CD14-positive monocyte (primary cell): ENCODE results near the gene UBP1. TPM values are rescaled to one million over a fixed set of nuclear protein-coding genes. Genes with fewer than 3 reads are reported as not detected.

Source experiments
- DNase-seq, 3 donors: peaks; one replicate each; pipeline ENCODE4 v3.0.0-alpha.2; 2011 to 2022
- H2AFZ ChIP-seq: 2 replicates; pipeline ENCODE4 v1.6.0; 2012; ENCODE audit warnings: mild to moderate bottlenecking, low read depth, low read length, inconsistent platforms; ENCODE audit not compliant: insufficient read depth, poor library complexity, severe bottlenecking
- H3K27ac ChIP-seq, 2 donors: 1 replicate in 1 of 2; 2 replicates in 1 of 2; pipeline ENCODE4 v1.5.1; 2012 to 2013; ENCODE audit warnings: low read length in 2 of 2, control low read depth in 1 of 2, inconsistent platforms in 1 of 2, low read depth in 1 of 2, mild to moderate bottlenecking in 1 of 2
- H3K27me3 ChIP-seq, 2 donors: one replicate each; pipeline versions ENCODE4 v1.6.0 to v1.6.1; 2011 to 2013; ENCODE audit warnings: low read length in 2 of 2; ENCODE audit not compliant: control insufficient read depth in 2 of 2, insufficient read depth in 2 of 2
- H3K36me3 ChIP-seq, 2 donors: replicated peaks in 1 of 2; 1 replicate in 1 of 2; 2 replicates in 1 of 2; pipeline versions ENCODE4 v1.5.1 to v1.6.1; 2012 to 2013; ENCODE audit warnings: low read length in 2 of 2, control low read depth in 1 of 2, inconsistent platforms in 1 of 2, mild to moderate bottlenecking in 1 of 2; ENCODE audit not compliant: insufficient read depth in 2 of 2, control insufficient read depth in 1 of 2
- H3K4me1 ChIP-seq, 2 donors: 1 replicate in 1 of 2; 2 replicates in 1 of 2; pipeline versions ENCODE4 v1.5.1 to v1.6.1; 2012 to 2013; ENCODE audit warnings: low read length in 2 of 2, control low read depth in 1 of 2, inconsistent platforms in 1 of 2, mild to moderate bottlenecking in 1 of 2, moderate library complexity in 1 of 2; ENCODE audit not compliant: insufficient read depth in 2 of 2, control insufficient read depth in 1 of 2
- H3K4me2 ChIP-seq: replicated peaks from 2 replicates; pipeline ENCODE3; 2012; ENCODE audit warnings: low read length, moderate library complexity, mild to moderate bottlenecking; ENCODE audit not compliant: poor library complexity, severe bottlenecking; ENCODE audit errors: extremely low read depth
- H3K4me3 ChIP-seq, 3 experiments: fragments of 200-600 bp in 1 of 3; sonication (generic) in 1 of 3; replicated peaks in 1 of 3; 1 replicate in 2 of 3; 2 replicates in 1 of 3; pipeline ENCODE4 v1.5.1; 2011 to 2013; ENCODE audit warnings: low read length in 3 of 3, mild to moderate bottlenecking in 3 of 3, control low read depth in 2 of 3, low read depth in 2 of 3, inconsistent platforms in 1 of 3, moderate library complexity in 1 of 3
- H3K79me2 ChIP-seq: 2 replicates; pipeline ENCODE4 v1.6.0; 2012; ENCODE audit warnings: mild to moderate bottlenecking, control low read depth, inconsistent platforms, low read length, moderate library complexity; ENCODE audit not compliant: insufficient read depth
- H3K9ac ChIP-seq: 2 replicates; pipeline ENCODE4 v1.6.0; 2017; ENCODE audit warnings: low read length, mild to moderate bottlenecking; ENCODE audit not compliant: insufficient read depth, poor library complexity, severe bottlenecking
- H3K9me3 ChIP-seq, 2 donors: replicated peaks in 1 of 2; 1 replicate in 1 of 2; 2 replicates in 1 of 2; pipeline versions ENCODE4 v1.5.1 to v1.6.1; 2012 to 2013; ENCODE audit warnings: low read length in 2 of 2, control low read depth in 1 of 2; ENCODE audit not compliant: control insufficient read depth in 1 of 2, insufficient read depth in 1 of 2
- H4K20me1 ChIP-seq: 2 replicates; pipeline ENCODE4 v1.6.0; 2012; ENCODE audit warnings: mild to moderate bottlenecking, low read length, control low read depth, moderate library complexity; ENCODE audit not compliant: insufficient read depth
- H3K27ac Mint-ChIP-seq, 7 donors: one replicate each; pipeline ENCODE4 v1.8.0; 2020; ENCODE audit warnings: mild to moderate bottlenecking in 7 of 7, mixed read lengths in 7 of 7, moderate library complexity in 6 of 7, inconsistent platforms in 2 of 7
- H3K27me3 Mint-ChIP-seq, 3 donors: one replicate each; pipeline ENCODE4 v1.8.0; 2021 to 2022; ENCODE audit warnings: low read depth in 3 of 3, mild to moderate bottlenecking in 3 of 3, mixed read lengths in 3 of 3, moderate library complexity in 3 of 3, inconsistent platforms in 1 of 3
- H3K36me3 Mint-ChIP-seq, 2 donors: one replicate each; pipeline ENCODE4 v1.8.0; 2020; ENCODE audit warnings: mixed read lengths in 2 of 2, inconsistent platforms in 1 of 2, mild to moderate bottlenecking in 1 of 2
- H3K4me1 Mint-ChIP-seq: one replicate; pipeline ENCODE4 v1.8.0; 2020; ENCODE audit warnings: mild to moderate bottlenecking, mixed read lengths
- H3K4me3 Mint-ChIP-seq, 2 donors: one replicate each; pipeline ENCODE4 v1.8.0; 2020; ENCODE audit warnings: mild to moderate bottlenecking in 2 of 2, mixed read lengths in 2 of 2, moderate library complexity in 1 of 2
- H3K9me3 Mint-ChIP-seq, 7 donors: one replicate each; pipeline ENCODE4 v1.8.0; 2020 to 2022; ENCODE audit warnings: mixed read lengths in 7 of 7, mild to moderate bottlenecking in 6 of 7, moderate library complexity in 6 of 7, inconsistent platforms in 2 of 7
- CTCF ChIP-seq: fragments of 200-600 bp; IDR thresholded peaks from one replicate; pipeline ENCODE4 v1.8.0; 2022; ENCODE audit warnings: antibody characterized with exemption, mild to moderate bottlenecking
- WGBS: methylation state at CpG from one replicate; pipeline ENCODE4 v1.1.5; 2013; ENCODE audit warnings: missing lambda C conversion rate; ENCODE audit not compliant: insufficient coverage; 5-methylcytosine and 5-hydroxymethylcytosine counted together
- intact Hi-C, 2 donors: fragments of 100-400 bp; cut with micrococcal nuclease; formaldehyde crosslinking; loops; one replicate each; pipeline versions ENCODE4 v1.15.0 to v1.15.1; 2023
- polyA plus RNA-seq, 3 donors: library from polyadenylated mRNA; depleted of rRNA in 1 of 3; unstranded in 2 of 3; stranded (reverse) in 1 of 3; fragments of 300-500 nt in 2 of 3; fragments of >200 nt in 1 of 3; fragmentation: Illumina TruSeq in 2 of 3; gene quantifications; 1 replicate in 2 of 3; 2 replicates in 1 of 3; pipeline ENCODE4 v1.2.3, GENCODE V29; 2012 to 2021

Gene UBP1
- polyA plus RNA-seq, 3 donors, result 7.8 to 72.4 (median 8.8) TPM

GRCh38 chr3:33401781-33402180 is 38.4 kb downstream of the UBP1 start:
- H3K9ac ChIP-seq, result no peak overlapping the region
- Mint-ChIP-seq H3K4me3 (no peak overlapping the region), H3K27ac (peak overlapping the region in 5 of 7 donors; percentile 45 to 74 (median 48)), H3K27me3 (no peaks in the 10 kb centered on the region), H3K36me3 (peaks cover 65 to 95% of the 10 kb centered on the region in 2 donors), H3K9me3 (peaks cover 0 to 1% (median 0%) of the 10 kb centered on the region in 7 donors), H3K4me1 (peaks cover 19% of the 10 kb centered on the region)
- intact Hi-C loops, result loop anchor here in 1 of 2 donors (5.0 kb wide), 1 partner anchor 41 kb away; the partner anchor contains the start of gene UBP1
- peaks cover 71 to 97% of the 10 kb centered on the region in 2 donors for H3K36me3 ChIP-seq
- peak overlapping the region in 1 of 2 donors; percentile 66 for H3K27ac ChIP-seq
- H3K9me3 ChIP-seq, result no peaks in the 10 kb centered on the region
- peaks cover 24% of the 10 kb centered on the region for H4K20me1 ChIP-seq
- no peaks in the 10 kb centered on the region for H3K27me3 ChIP-seq
- no peak overlapping the region for H3K4me3 ChIP-seq
- H3K79me2 ChIP-seq, result peaks cover 31% of the 10 kb centered on the region
- no peak for TF ChIP-seq CTCF
- no peak overlapping the region for H3K4me2 ChIP-seq
- WGBS, result 100% methylated on average over 1 of the region's 2 CpGs
- peaks cover 9 to 17% of the 10 kb centered on the region in 2 donors for H3K4me1 ChIP-seq
- no peak for DNase-seq
- no peak overlapping the region for H2AFZ ChIP-seq

GRCh38 chr3:33398410-33398809 is 41.8 kb downstream of the UBP1 start:
- DNase-seq, result no peak
- no peaks in the 10 kb centered on the region for H3K27me3 ChIP-seq
- peaks cover 85 to 94% of the 10 kb centered on the region in 2 donors for H3K36me3 Mint-ChIP-seq

More at GRCh38 chr3:33398410-33398809, 41.8 kb downstream of the UBP1 start:
- Mint-ChIP-seq H3K4me1 (peaks cover 19% of the 10 kb centered on the region), H3K9me3 (no peaks in the 10 kb centered on the region), H3K27ac (peak overlapping the region in 2 of 7 donors; percentile 28 to 60), H3K27me3 (no peaks in the 10 kb centered on the region), H3K4me3 (no peak overlapping the region)
- WGBS, result 100% methylated on average over 1 of the region's 5 CpGs
- no peak overlapping the region for H3K27ac ChIP-seq
- peaks cover 9 to 17% of the 10 kb centered on the region in 2 donors for H3K4me1 ChIP-seq
- intact Hi-C loops, result no loop called here
- peaks cover 13% of the 10 kb centered on the region for H3K79me2 ChIP-seq
- H3K9me3 ChIP-seq, result no peaks in the 10 kb centered on the region
- TF ChIP-seq CTCF, result no peak
- no peak overlapping the region for H3K4me2 ChIP-seq
- H2AFZ ChIP-seq, result no peak overlapping the region
- H3K36me3 ChIP-seq, result peaks cover 89 to 98% of the 10 kb centered on the region in 2 donors
- no peak overlapping the region for H3K4me3 ChIP-seq
- H3K9ac ChIP-seq, result no peak overlapping the region
- H4K20me1 ChIP-seq, result peaks cover 20% of the 10 kb centered on the region
